Amygdala (tissue), 56 donors: ENCODE measurements around the gene ELAPOR1.
"Not testable (repeated sequence)": the region's sequence is repeated elsewhere in the genome, so short reads cannot be mapped to it uniquely, and the experiment has no call there.

Experiments used
- DNase-seq, 56 donors: peaks; one replicate each; lab custom pipeline; 2025; lab: John Stamatoyannopoulos, UW

Gene ELAPOR1

GRCh38 chr1:109133815-109134214, 19.9 kb downstream of the ELAPOR1 start:
- peak in 35 of 56 donors; percentile 8 to 60 (median 20) for DNase-seq

DNA sequence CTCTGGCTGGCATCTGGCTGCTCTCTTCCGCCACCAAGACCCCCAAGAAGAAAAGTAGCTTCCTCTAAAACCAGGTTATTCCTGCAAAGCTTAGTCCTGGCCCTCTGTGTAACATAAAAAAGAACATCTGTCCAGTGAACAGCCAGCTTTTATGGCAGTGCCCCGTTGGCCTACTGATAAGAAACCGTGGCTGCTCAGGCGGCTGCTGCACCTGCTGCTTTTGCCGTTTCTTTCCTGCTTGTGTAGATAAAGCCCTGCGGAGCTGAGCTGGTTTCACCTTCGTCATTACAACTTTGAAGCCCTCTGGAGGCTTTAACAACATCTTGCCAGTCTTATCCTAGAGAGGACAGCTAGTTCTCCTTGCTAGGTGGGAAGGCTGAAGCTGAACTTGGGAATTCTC, 20.5 kb downstream of the ELAPOR1 start:
- no peak for DNase-seq

- DNase-seq: no peak
These were observed 22.0 kb downstream of the ELAPOR1 start for GRCh38 chr1:109135940-109136339.

GRCh38 chr1:109136766-109137165, 22.9 kb downstream of the ELAPOR1 start:
- no peak for DNase-seq

GRCh38 chr1:109137958-109138357, 24.0 kb downstream of the ELAPOR1 start:
- DNase-seq: no peak

GRCh38 chr1:109138358-109138757, 24.4 kb downstream of the ELAPOR1 start:
- no peak for DNase-seq

GRCh38 chr1:109140392-109140791, 26.5 kb downstream of the ELAPOR1 start:
- DNase-seq: no peak

- DNase-seq: no peak
These were observed 28.3 kb downstream of the ELAPOR1 start for GRCh38 chr1:109142260-109142659.

- not testable (repeated sequence) for DNase-seq
These were observed 28.8 kb downstream of the ELAPOR1 start for GRCh38 chr1:109142725-109143124.

- DNase-seq: no peak
These were observed 35.2 kb downstream of the ELAPOR1 start for GRCh38 chr1:109148987-109149561.

DNA sequence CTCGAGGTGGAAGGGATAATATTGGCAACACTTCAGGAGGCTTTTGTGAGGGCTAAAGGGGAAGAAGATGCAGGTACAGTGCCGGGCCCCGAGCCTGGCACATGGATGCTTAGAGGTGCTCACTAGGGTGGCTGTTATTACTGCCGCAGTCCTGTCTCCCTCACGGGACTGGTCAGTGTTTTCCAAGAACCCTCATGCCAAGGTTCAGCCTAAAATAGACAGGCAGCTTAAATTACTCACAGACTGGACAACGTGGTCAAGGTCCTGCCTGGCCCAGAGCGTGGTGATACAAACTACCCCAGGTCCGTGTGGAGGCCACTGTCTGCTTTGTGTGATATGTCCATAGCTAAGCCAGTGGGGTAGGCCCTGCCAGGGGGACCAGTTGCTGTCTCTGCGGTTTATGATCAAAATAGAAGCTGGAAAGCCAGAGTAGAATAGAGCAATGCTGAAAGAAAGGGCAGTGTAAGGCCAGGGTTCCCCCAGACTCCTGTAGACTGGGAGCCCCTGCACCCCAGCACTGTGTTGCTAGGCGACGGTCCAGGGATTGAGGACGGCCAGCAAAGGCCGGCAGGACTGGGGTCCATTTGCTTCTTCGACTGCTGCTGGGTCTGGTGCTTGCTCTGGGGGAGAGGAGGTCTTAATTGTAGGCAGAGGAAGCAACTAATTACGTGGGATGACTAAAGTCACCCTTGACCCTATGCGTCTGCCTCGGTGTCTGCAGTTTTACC, 36.1 kb downstream of the ELAPOR1 start:
- no peak for DNase-seq

DNA sequence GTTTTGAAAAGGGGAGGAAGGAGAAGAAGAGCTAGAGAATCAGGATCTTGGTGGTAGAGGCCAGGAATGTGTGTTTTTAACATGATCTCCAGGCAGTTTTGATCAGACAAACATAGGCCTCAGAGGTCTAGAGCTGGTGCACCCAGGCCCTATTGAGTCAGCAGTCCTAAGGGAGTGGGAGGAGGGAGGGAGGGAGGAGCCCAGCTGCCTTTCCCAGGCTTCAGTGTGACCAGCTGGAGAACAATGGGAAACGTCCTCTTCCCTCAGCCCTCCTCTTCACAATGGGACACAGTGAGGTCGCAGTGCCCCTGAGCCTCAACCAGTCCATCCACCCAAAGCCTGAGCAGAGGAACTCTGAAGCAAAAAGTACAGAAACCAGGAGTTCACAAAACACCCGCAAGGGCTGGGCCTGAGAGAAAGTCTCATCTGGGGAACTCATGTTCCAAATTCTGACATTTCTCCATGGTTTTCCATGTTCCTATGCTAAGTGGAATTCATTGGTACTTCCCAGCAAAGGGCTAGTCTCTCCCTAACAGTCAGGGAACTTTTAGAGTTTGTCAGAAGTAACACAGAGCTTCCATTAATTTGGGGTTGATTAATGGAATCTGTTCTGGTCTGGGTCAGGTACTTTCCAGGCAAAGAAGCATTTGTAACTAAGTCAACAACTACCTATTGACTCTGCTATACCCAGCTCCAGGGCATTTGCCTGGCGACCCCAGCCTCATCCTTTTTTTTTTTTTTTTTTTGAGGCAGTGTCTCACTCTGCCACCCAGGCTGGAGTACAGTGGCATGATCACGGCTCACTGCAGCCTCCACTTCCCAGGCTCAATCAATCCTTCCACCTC, 37.5 kb downstream of the ELAPOR1 start:
- peak in 43 of 56 donors; percentile 13 to 81 (median 51) for DNase-seq

GRCh38 chr1:109152196-109152595, 38.3 kb downstream of the ELAPOR1 start:
- no peak for DNase-seq

DNA sequence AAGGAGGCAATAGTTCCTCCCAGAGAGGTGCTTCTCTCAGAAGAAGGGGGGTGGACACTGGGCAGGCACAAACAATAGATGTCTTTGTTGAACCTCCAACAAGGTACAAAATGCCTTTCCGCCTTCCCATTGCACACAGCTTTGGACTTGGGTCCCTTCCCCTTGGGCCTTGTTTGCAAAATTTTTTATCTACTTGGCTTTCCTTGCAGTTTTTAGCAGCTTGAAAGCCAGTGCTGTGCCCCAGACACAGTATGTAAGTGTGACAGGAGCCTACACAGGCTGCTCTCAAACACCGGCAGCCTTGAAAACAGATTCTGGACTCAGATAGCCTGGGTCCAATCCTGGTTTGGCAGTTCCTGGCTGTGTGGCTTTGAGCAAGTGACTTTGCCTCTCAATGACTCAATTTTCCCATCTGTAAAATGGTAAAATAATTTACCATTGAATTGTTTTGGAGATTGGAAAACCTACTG, 43.0 kb downstream of the ELAPOR1 start:
- DNase-seq: no peak

- peak in 1 of 56 donors; percentile 41 for DNase-seq
These were observed 44.5 kb downstream of the ELAPOR1 start for GRCh38 chr1:109158433-109158832.

DNA sequence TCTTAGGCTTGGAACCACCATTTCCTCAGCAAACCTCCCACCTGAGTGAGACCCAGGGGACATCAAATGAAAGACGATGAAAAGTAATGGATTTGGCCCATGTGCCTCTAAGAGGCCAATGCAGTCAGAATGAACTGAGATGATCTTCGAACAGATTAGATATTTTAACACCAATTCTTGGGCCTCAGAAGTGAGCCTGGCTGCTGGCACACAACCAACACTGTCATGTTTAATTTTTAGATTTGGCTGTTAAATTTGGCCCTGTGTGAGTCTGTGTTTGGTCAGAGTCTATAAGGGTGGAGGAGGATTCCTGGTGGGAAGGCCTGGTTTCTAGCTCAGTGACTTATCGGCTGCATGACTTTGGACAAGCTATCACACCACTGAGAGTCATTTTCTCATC, 45.4 kb downstream of the ELAPOR1 start:
- no peak for DNase-seq

DNA sequence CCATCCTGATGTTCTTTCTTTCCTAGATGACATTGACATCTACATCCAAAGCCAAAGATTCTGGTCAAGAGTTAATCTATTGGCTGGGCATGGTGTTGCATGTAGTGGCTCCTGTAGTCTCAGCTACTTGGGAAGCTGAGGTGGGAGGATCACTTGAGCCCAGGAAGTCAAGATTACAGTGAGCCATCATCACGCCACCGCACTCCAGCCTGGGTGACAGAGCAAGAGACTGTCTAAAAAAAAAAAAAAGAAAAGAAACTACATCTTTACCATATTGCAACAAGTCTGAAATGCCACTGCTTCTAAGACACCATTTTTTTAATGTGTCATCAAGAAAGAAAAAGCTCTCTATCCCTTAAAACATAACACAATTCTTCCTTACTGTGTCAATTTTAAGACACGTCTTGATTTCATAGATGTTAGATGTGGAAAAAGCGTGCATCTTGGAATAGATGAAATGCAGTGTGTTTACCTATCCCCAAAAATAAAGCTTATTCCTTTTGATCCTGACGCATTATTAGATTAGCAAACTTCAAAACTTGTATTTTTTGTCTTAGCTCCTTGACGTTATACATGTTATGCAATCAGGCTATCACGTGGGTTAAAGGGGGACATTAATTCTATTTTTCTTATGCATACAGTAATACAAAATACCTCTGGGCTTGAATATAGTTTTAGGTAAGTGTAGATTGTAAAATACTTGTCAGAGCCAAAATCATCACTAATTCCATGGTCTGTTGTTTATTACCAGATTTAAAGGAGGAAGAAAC, 46.3 kb downstream of the ELAPOR1 start:
- DNase-seq: no peak

DNA sequence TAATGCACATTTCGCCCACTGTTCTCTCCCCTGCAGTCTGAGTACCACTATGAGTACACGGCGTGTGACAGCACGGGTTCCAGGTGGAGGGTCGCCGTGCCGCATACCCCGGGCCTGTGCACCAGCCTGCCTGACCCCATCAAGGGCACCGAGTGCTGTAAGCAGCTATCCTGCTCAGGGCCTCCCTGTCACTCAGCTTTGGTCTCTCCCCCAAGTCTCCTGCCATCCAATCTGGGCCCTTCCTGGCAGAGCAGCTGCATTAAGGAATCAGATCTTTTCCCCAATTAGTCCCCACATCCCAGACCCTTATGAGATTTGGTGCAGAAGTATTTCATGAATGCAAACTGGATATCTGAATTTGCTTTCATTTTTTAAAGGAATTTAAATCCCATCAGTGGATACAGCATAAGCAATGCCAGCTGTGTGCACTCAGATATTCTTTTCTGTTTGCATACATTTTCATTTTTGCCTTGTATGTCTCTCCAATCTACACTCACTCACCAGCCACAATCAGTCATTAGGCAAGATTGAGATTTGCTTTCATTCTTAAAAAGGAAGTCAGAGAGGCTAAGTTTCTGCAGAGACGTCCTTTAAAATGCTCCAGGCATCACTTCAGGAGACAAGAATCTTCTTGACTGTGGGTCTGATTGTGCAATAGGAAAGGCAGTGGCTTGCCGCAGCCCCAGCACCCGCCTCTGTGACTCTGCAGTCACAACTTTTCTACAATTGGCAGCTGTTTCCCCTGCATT, 48.1 kb downstream of the ELAPOR1 start:
- peak in 8 of 56 donors; percentile 5 to 40 (median 22) for DNase-seq

- no peak for DNase-seq
These were observed 48.7 kb downstream of the ELAPOR1 start for GRCh38 chr1:109162626-109163025.

DNA sequence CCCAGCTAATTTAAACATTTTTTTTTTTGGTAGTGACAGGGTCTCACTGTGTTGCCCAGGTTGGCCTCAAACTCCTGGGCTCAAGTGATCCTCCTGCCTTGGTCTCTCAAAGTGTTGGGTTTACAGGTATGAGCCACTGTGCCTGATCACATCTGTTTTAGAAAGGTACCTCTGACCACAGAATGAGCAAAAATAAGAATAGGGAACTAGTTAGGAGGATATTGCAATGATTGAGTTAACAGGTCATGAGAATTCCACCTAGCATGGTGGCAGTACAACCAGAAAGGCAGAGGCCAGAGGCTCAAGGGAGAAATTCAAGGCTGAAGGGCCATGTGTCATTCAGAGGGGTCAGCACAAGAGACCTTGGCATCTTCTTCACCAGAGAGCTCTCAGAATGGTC, 49.6 kb downstream of the ELAPOR1 start:
- DNase-seq: no peak
